ENCODE data around the gene TRMU.

The TRMU gene

GRCh38 chr22:46338636-46339035 lies 3.1 kb downstream of the TRMU start:
- DNase-seq, result no peak

- no peak for DNase-seq
These were observed 4.4 kb downstream of the TRMU start for GRCh38 chr22:46339956-46340355.

GRCh38 chr22:46340676-46341075 lies 5.2 kb downstream of the TRMU start:
- no peak for DNase-seq

DNA sequence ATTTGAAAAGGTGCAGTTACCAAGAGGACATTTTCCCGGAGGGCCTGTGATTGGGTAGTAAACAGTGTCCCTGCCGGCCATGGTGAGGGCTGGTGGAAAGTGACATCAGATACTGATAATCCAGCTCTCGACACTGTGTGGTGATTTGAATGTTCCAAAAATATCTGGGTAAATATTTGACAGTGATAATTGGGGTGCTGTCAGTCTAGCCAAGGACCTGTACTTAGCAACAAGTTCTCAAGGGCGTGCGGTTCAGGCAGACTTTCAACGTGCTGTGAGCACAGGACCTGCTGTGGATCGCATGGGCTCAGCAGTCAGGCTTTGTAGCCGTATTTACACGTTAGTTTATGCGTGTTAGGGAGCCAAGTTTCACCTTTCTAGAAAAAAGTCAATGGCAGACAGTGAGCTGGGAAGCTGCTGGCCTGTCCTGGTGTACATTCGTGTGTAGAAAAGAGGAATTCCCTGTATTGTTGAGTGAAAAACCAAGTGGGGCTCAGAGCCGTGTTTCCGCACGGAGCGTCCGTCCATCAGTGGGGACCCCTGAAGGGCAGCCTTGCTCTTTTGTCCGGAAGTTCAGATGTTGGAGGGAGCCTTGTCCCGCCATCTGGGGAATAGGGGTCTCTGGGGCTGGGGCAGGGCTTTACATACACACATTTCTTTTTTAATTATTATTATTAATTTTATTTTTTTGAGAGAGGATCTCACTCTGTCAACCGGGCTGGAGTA lies 11.3 kb downstream of the TRMU start:
- DNase-seq, result no peak

GRCh38 chr22:46347646-46348045 lies 12.1 kb downstream of the TRMU start:
- DNase-seq, result no peak

DNA sequence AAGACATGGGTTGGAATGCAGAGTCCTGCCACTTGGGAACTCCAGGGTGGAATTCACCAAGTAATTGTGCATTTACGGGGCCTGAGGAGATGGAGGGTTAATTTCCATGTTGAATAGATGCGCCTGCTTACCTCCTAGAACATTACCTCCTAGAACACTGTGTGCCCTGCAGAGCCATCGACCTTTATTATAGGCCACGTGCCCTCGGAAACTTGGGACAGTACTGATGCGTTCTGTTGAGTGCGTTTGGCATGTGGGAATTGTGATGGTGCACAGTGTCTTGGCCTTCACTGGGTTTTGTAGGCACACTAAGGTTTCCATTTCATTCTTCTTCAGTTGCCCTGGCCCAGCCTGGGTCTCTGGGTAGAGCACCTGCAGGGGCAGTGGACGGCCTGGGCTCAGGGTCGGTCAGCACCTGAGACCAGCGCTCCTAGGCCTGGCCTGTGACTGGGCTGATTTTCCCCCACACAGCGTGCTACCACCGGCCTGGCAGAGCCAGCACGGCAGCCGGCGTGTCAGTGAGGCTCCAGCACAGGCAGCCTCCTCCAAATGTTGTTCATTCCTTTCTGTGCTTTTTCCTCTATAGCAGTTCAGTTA lies 12.7 kb downstream of the TRMU start:
- no peak for DNase-seq

GRCh38 chr22:46349238-46349637 lies 13.7 kb downstream of the TRMU start:
- no peak for DNase-seq

- no peak for DNase-seq
These were observed 14.2 kb downstream of the TRMU start for GRCh38 chr22:46349681-46350080.

- DNase-seq, result no peak
These were observed 14.6 kb downstream of the TRMU start for GRCh38 chr22:46350121-46350520.

- DNase-seq, result no peak
These were observed 15.1 kb downstream of the TRMU start for GRCh38 chr22:46350646-46351045.

DNA sequence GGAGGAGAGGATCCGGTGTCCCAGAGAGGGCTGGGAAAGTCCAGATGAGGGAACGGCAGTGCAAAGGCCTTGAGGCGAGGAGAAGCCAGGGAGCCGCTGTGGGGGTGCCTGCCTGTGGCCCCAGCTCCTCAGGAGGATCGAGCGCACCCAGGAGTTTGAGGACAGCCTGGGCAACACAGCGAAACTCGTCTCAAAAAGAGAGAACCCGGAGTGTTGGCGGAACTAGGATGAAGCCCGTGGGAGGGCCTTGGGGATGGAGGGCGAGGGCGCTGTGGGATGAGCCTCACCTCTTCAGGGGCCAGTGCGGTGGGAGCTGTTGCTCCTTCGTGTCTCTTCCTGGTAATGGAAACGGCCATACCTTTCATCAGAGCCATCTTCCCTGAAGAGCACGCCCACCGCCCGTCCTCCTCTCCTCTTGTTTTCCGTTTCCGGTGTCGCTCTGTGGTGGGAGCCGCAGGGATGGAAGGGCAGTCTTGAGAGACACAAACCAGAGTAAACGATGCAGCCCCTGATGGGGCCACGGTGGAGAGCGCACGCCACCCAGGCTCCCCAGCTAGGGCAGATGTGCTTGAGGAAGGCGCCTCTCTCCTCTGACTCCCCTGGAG lies 15.7 kb downstream of the TRMU start:
- no peak for DNase-seq

- DNase-seq, result no peak
These were observed 16.3 kb downstream of the TRMU start for GRCh38 chr22:46351767-46352166.

GRCh38 chr22:46352276-46352675 lies 16.8 kb downstream of the TRMU start:
- DNase-seq, result no peak

DNA sequence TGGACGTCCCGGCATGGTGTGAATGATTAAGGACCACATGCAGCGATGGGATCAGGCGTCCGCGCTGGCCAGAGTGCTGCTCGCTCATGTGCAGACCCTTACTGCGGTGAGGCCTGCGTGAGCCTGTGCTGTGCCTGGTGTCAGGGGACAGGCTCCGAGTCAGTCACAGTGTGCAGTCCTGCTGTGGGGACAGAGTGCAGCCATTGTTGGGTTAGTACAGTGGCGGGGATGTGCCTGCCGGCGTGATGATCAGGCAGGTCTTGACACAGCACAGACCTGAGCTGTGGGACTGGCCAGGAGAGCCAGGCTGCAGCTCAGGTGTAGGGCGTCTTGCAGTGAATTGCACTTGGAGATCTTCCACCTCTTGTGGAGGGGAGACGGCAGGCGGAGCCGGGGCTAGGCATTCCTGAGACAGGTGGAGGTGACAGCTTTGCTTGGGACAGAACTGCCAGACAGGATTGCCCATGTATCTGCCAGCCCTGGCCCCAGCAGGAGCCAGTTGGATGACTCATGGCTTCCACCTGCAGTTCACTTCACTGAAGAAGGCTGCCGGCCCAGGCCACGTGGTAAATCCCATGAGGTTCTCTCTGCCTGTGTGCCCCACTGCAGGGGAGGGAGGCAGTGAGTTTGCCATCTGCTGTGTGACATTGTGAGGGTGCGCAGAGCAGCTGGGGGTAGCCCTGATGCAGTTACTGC lies 17.3 kb downstream of the TRMU start:
- DNase-seq, result peak; percentile 15

DNA sequence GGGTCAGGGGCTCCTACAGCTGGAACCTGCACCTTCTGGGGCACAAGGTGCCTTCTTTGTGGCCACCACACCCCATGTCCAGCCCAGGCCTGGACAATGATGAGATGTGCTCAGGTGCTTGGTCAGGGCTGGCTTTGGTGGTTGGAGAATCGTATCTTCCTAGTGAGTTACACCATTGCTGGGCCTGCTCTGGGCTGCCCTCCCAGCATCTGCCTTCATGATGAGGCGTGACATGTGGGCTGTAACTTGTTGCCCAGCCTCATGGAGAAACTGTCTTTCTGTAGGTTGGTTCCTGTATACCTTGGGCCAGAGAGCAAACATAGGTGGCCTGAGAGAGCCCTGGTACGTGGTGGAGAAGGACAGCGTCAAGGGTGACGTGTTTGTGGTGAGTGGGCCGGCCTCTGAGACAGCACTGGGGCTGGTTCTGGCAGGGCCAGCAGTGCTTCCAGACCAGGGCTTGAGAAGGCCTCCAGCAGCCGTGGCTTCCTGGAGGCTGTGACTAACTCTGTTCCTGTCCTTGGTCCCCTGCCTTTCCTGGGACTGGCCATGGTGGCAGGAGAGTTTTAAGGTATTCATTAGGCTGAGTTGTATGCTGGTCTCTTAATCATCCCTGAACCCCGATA lies 18.1 kb downstream of the TRMU start:
- no peak for DNase-seq

GRCh38 chr22:46354176-46354992 lies 18.9 kb downstream of the TRMU start:
- DNase-seq, result no peak

DNA sequence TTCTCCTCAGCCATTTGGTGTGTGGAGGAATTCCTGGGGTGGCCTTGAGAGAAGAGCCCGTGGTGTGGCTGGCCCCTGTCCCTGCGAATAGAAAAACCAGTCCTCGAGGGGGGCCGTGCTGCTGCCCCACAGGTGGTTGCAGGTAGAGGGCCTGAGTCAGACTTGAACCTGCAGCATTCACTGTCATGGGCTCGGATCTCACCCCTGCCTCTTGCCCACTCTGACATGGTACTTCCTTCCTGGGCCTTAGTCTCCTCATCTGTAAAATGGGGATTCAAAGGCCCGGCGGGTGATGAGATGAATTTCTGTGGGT lies 19.4 kb downstream of the TRMU start:
- DNase-seq, result no peak

- DNase-seq, result peak; percentile 63
These were observed 20.0 kb downstream of the TRMU start for GRCh38 chr22:46355369-46355995.

- no peak for DNase-seq
These were observed 20.5 kb downstream of the TRMU start for GRCh38 chr22:46355996-46356471.

DNA sequence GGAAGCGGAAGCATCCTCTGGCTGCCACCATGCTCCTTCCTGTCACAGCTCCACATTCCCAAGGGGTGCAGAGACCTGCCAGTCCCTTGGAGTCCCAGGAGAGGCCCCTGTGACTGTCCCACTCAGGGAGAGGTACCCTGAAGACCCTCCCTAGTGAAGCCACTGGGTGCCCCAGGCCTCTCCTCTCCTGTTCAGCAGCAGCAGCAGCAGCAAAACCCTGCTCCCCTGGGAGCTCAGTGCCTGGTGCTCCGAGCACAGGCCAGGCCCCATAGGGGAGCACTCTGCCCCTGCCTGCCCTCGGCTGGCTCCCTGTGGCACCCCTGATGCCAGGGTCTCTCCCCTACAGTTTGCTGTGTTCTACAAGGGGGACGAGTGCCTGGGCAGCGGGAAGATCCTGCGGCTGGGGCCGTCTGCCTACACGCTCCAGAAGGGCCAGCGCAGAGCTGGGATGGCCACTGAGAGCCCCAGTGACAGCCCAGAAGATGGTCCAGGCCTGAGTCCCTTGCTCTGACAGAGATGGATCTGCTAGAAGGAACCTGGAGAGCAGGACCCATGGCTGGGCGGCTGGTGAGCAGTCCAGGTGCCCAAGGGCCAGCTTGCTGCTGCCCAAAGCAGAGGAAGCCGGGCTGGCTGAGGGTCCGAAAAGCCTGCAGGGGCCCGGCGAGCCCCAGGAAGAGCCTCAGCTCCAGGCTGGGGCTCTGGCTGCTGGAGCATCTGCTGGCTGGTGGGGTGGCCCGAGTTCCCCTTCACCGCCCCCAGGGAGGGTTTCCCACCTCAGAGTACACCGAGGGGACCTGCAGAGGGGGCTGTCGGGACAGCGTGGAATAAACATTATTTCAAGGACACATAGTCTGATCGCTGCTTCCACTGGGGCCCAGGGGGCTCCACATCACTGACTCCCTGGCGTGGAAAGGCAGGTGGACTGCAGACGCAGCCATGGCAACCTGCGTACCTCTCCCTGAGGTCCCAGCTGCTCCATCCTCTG lies 21.3 kb downstream of the TRMU start:
- no peak for DNase-seq
